ENCODE results near the gene PTPRM.

PTPRM gene

GRCh38 chr18:7567474-7568425 is 634 bp downstream of the PTPRM start:
- DNase-seq: peak; percentile 23 to 25

GRCh38 chr18:7568426-7568825 is 1.3 kb downstream of the PTPRM start:
- no peak for DNase-seq

GRCh38 chr18:7571626-7572025 is 4.5 kb downstream of the PTPRM start:
- no peak for DNase-seq

GRCh38 chr18:7572822-7573221 is 5.7 kb downstream of the PTPRM start:
- no peak for DNase-seq

GRCh38 chr18:7575465-7576028 is 8.4 kb downstream of the PTPRM start:
- DNase-seq: no peak

- no peak for DNase-seq
Observed at GRCh38 chr18:7576077-7576476, 9.0 kb downstream of the PTPRM start.

GRCh38 chr18:7576685-7577084 is 9.6 kb downstream of the PTPRM start:
- no peak for DNase-seq

- no peak for DNase-seq
Observed at GRCh38 chr18:7577706-7578105, 10.6 kb downstream of the PTPRM start.

- DNase-seq: no peak
Observed at GRCh38 chr18:7579176-7579917, 12.2 kb downstream of the PTPRM start.

- DNase-seq: no peak
Observed at GRCh38 chr18:7579918-7580542, 12.9 kb downstream of the PTPRM start.

- no peak for DNase-seq
Observed at GRCh38 chr18:7584646-7585275, 17.6 kb downstream of the PTPRM start.

GRCh38 chr18:7585276-7585670 is 18.2 kb downstream of the PTPRM start:
- DNase-seq: no peak

- no peak for DNase-seq
Observed at GRCh38 chr18:7586379-7586778, 19.3 kb downstream of the PTPRM start.

GRCh38 chr18:7590826-7591560 is 23.9 kb downstream of the PTPRM start:
- peak; percentile 3 to 13 for DNase-seq

GRCh38 chr18:7592305-7593071 is 25.4 kb downstream of the PTPRM start:
- DNase-seq: no peak

- DNase-seq: no peak
Observed at GRCh38 chr18:7593218-7593819, 26.2 kb downstream of the PTPRM start.

- DNase-seq: peak in 1 of 2 donors; percentile 3
Observed at GRCh38 chr18:7596147-7596546, 29.0 kb downstream of the PTPRM start.

GRCh38 chr18:7597500-7597899 is 30.4 kb downstream of the PTPRM start:
- DNase-seq: no peak

GRCh38 chr18:7598167-7599047 is 31.3 kb downstream of the PTPRM start:
- DNase-seq: no peak

- no peak for DNase-seq
Observed at GRCh38 chr18:7600036-7600435, 32.9 kb downstream of the PTPRM start.

Measured in inflammatory macrophage treated with lipopolysaccharide for 1 hour (primary cell).